NCI-H1092 treated with DMSO at 0.1 percent for 48 hours (cell line): ENCODE results near the gene PPARD.

ENCODE experiments used
- DNase-seq: peaks from one replicate; lab custom pipeline; 2025; lab: John Stamatoyannopoulos, UW

PPARD gene

DNA sequence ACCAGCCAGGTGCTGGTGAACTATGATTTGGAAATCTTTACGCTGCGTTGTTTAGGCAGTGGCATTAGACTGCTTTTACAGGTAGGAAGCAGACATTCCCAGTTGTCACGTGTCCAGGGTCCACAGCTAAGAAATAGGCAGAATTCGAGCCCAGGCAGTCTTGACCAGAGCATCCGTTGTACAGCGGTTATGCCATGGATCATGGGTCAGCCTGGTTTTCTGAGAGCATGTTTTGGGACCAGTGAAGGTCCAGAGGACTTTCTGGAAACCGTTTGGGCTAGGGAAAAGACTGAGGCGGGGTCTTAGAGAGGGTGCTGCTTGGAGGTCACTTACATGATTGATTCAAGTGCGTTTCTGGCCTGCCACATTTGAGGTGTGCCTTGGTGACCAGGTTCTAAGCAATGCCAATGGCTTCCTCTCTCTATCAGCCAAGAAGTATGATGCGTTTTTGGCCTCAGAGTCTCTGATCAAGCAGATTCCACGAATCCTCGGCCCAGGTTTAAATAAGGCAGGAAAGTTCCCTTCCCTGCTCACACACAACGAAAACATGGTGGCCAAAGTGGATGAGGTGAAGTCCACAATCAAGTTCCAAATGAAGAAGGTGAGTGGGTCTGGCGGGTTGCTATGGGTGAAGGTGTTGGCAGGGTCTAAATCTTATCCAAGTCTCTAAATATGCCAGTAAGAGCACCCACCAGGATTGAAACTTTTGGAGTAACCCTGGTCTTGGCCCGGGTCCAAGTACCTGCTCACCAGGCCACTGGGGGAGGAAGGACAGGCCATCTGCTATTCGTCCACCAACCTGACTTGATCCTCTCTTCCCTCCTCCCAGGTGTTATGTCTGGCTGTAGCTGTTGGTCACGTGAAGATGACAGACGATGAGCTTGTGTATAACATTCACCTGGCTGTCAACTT, 127.6 kb downstream of the PPARD start:
- no peak for DNase-seq

DNA sequence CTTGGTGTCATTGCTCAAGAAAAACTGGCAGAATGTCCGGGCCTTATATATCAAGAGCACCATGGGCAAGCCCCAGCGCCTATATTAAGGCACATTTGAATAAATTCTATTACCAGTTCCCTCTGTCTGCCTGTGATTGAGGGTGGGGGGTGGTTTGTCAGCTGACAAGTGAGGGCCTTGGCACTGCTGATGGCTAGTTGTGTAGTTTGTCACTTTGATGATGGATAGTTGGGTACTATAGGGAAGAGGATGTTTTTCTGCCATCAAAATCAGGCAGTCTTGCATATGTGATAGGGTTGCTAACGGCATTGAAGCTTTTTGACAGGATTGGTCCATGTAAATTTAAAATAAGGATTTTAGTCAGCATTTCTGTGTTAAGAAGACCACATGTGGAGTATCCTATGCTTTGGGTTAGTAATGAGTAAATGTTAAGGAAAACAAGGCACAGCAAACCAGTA, 128.3 kb downstream of the PPARD start:
- DNase-seq = no peak

DNA sequence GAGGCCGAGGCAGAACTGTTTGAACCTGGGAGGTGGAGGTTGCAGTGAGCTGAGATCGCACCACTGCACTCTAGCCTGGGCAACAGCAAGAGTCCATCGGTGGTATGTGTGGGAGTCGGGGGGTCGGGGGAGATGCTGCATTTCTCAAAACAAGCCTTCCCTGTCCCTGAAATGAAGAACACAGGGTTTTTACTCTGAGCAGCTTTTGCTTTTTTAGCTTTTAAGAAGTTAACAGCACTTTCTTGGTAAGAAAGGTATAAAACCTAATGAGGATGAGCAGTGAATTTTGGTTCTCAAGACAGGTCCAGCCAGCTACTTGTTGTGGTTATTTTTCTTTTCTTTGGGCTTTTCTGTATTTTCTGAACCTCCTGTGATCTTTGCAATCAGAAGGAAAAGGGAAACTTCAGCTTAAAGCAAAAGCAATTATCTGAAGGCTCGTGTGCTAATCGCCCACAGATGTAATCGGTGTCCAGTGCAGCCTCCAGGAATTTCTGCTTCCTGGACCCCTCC, 129.5 kb downstream of the PPARD start:
- no peak for DNase-seq

DNA sequence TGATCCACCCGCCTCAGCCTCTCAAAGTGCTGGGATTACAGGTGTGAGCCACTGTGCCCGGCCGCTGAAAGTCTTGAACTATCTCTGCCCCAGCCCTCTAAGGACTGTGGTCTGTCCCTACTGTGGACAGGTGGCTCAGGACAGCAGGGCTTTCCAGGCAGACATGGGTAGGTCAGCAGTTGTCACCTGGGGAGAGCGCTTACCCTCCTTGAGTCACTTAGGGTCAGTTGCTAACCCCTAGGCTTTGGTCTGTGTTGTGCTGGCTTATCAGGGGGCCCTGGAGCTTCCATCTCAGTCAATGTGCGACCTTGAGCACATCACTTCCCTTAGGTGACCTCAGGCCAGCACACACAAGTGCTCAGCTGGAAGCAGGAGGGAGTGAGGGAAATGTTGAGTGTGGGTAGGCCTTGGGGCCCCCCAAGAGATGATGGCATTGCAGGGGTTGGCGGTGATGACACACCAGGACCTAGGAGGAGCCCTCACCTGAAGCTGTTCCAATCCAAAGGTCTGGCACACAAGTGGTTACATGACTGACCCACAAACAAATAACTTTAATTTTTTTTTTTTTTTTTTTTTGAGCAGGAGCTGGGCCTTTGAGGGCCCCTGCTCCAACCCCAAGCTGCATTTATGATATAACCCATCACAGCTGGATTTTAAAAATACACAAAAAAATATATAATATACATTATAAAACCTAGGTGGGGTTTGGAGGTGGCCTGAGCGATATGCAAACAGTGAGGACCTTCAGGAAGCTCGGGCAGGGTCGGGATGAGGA, 130.9 kb downstream of the PPARD start:
- no peak for DNase-seq

DNA sequence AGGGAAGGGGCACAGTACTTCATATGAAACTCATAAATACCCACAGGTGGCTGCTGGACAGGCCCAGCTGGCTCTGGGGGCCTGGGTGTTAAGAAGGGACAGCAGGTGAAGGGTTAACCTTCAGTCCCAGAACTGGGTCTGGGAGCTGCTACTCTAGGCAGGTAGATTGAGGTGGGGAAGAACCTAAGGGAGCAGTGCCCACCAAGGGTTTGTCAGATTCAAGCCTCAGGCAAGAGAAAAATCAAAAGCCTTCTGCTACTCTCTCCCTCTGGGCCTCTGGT, 131.4 kb downstream of the PPARD start:
- DNase-seq = no peak

DNA sequence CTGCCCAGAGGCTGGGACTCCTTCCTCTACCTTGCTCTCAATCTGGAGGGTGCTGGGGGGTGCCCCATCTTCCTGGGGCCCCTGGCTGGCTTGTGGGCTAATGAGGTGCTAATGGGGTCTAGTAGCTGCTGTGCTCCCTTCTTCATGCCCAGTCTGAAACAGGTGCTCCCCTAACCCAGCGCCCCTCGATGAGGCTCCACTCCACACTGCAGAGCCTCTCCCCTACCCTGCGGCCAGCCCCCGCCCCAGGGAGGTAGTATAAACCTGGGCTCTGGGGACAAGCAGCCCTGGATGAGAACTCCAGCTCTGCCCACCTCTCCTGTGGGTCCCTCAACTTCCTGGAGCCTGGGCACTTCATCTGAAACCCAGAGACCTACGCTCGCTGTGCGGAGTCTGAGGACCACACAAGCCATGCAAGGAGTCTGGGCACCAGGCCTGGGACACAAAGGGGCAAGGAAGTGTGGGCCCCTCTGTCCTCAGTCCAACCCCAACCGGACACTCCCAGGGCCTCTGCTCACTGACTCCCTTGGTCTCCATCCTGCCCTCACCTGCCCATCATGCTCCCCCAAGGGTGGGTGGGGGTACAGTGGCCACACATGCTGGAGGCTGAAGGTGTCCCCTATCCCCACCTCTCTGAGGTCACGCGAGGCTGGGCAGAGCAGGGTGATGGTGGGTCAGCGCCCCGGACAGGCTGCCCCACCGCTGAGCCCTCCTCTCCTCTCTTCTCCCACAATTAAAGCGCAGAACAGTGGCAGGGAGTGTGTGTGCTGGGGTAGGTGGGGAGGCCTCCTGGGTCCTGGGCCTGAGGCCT, 132.0 kb downstream of the PPARD start:
- no peak for DNase-seq

DNA sequence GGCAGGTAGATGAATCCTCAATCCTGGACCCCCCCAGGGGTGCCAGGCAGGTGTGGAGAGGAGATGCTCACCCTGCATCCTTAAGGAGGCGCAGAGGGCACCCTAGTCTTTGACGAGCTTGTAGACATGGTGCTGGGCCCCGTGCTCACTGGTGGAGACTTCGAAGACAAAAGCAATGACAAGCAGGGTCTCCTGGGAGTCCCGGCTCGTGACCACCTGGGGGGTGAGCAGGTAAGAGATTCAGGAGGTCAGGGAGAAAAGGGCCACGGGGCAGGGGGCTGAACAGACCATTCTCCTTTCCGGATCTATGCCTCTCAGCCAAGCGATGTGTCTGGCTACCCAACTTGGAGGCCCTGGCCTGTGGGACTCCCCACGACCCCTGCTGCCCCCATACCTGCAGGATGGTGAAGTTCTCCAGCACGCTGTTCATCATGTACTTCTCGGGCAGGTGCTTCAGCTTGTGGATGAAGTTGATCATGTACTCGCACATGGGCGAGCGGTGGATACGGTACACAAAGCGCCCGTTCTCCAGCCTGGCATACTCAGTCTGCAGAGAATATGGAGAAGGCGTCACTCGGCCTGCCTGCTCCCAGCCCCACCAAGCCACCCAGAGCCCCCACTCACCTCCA, 132.7 kb downstream of the PPARD start:
- DNase-seq = no peak

DNA sequence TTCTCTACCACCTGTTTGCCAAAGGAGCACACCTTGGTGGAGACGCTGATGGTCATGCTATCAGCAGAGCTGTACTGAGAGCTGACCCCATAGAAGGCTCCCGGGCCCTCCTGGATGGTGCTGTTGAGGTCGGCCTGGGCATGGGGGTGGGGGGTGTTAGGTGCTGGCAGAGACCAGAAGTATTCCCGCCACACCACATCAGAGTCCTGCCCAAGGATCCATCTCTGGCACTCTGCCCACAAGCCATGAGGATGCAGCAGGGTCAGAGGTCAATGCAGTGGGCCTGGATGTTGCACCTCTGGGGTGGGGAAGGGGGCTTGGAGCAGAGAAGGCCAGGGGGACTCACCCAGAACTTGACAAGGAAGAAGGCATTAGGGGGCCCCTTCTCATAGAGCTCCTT, 133.2 kb downstream of the PPARD start:
- no peak for DNase-seq

DNA sequence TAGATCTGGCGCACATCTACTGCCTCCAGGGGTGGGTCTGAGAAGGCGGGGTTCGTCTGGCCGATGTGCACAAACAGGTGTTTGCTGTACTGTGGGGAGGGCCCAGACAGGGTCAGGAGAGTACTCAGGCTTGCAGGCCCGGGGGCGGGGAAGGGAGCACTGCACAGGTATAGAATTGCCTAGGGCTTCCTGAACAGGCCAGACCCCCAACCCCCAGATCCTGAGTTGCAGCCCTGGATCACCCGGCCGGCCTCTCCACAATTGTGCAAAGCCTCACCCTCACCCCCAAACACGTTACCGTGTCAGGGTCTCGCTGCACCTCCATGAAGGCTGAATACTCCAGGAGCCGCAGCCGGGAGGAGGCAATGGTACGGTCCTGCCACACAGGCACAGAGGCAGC, 133.6 kb downstream of the PPARD start:
- DNase-seq = no peak

DNA sequence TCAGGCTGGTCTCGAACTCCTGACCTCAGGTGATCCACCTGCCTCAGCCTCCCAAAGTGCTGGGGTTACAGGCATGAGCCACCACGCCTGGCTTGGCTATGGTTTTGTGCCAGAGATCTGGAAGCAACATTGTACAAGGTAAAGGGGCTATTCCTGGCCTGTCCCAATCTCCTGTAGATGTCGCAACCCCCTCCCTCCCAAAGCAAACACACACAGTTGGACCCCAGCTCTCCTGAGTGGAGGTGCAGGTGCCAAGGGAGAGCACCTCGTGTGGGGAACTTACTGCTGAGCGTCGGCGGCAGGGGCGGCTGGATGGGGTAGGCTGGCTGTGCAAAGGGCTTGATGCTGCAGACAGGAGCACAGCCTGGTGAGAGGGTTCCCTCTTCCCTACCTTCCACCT, 134.7 kb downstream of the PPARD start:
- no peak for DNase-seq
